ENCODE measurements around the gene GINS3. TPM values are rescaled to one million over a fixed set of nuclear protein-coding genes. Genes with fewer than 3 reads are reported as not detected.
A peak's percentile ranks its signal among the peaks of the same experiment; 100 is the strongest.

GINS3 gene
- total and polyA plus RNA-seq, 10 donors = 3.3 to 9.4 (median 6.5) TPM

DNA sequence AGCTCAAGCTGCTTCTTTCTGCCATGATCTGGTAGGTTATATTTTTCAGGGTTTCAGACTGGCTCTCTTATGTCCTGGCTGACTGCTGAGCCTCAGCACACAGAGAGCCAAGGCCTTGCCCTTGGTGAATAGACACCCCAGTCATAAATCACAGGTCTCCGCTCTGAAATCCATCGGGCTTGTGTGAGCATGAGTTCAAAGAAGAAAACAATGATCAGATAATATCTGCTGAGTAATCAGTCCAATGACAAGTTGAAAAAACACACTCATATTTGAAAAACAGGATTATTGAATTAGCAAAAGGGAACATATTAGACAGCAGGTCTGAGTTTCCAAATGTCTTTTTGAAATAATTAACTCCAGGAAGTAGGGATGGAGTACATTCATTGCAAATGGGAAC lies 56.6 kb downstream of the GINS3 start:
- intact Hi-C loops (cut with DNase I; ENCODE audit: low total_unique reads) = no loop called here
- DNase-seq = no peak
- Histone ChIP-seq H3K27ac (peak overlapping the region in 5 of 8 donors; percentile 9 to 76 (median 30)), H3K9me3 (no peaks in the 10 kb centered on the region), H3K4me1 (peaks cover 0 to 17% (median 0%) of the 10 kb centered on the region in 6 donors), H3K4me3 (no peak overlapping the region), H3K27me3 (replicated peaks in 1 of 7) (peaks cover 0 to 12% (median 0%) of the 10 kb centered on the region in 7 donors), H3K36me3 (no peaks in the 10 kb centered on the region)
- TF ChIP-seq, protein P1, sequence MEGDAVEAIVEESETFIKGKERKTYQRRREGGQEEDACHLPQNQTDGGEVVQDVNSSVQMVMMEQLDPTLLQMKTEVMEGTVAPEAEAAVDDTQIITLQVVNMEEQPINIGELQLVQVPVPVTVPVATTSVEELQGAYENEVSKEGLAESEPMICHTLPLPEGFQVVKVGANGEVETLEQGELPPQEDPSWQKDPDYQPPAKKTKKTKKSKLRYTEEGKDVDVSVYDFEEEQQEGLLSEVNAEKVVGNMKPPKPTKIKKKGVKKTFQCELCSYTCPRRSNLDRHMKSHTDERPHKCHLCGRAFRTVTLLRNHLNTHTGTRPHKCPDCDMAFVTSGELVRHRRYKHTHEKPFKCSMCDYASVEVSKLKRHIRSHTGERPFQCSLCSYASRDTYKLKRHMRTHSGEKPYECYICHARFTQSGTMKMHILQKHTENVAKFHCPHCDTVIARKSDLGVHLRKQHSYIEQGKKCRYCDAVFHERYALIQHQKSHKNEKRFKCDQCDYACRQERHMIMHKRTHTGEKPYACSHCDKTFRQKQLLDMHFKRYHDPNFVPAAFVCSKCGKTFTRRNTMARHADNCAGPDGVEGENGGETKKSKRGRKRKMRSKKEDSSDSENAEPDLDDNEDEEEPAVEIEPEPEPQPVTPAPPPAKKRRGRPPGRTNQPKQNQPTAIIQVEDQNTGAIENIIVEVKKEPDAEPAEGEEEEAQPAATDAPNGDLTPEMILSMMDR (IDR thresholded peaks at IDR 0.05 in 8 of 11, conservative IDR thresholded peaks at IDR 0.05 in 3 of 11) = no peak
- TF ChIP-seq POLR2A (IDR thresholded peaks at IDR 0.05) (no peak), POLR2AphosphoS5 (IDR thresholded peaks at IDR 0.05) (peak in 1 of 3 donors; percentile 35)
- WGBS, 5 donors = 43 to 62% (median 57%) methylated on average over 2 of the region's 2 CpGs

DNA sequence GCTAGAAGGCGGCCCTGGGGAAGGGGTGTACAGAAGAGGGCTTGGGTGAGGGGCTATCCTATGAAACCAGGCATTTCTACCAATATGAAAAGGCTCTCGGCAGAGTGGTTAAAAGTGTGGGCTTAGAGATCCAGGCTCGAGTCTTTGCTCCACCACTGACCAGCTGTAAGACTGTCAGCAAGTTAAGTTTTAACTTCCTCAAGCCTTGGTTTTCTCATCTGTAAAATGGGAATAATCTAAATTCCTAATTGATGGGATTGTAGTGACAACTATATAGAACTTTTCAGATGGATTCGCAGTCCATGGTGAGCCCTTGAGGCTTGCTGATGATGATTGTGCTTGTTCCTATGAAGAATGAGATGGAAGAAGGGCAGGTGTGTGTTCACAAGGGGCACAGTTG lies 57.0 kb downstream of the GINS3 start:
- Histone ChIP-seq H3K36me3 (no peaks in the 10 kb centered on the region), H3K4me1 (peaks cover 0 to 17% (median 0%) of the 10 kb centered on the region in 6 donors), H3K4me3 (no peak overlapping the region), H3K9me3 (no peaks in the 10 kb centered on the region), H3K27me3 (replicated peaks in 1 of 7) (peaks cover 0 to 11% (median 0%) of the 10 kb centered on the region in 7 donors), H3K27ac (peak overlapping the region in 4 of 8 donors; percentile 9 to 76 (median 46))
- DNase-seq = no peak
- 77 to 89% (median 86%) methylated on average over 4 of the region's 4 CpGs for WGBS, 5 donors
- no peak for TF ChIP-seq POLR2A (IDR thresholded peaks at IDR 0.05)
- TF ChIP-seq, protein P1 (IDR thresholded peaks at IDR 0.05 in 8 of 11, conservative IDR thresholded peaks at IDR 0.05 in 3 of 11) = no peak
- no peak for TF ChIP-seq POLR2AphosphoS5 (IDR thresholded peaks at IDR 0.05)
- intact Hi-C loops (cut with DNase I; ENCODE audit: low total_unique reads) = no loop called here

DNA sequence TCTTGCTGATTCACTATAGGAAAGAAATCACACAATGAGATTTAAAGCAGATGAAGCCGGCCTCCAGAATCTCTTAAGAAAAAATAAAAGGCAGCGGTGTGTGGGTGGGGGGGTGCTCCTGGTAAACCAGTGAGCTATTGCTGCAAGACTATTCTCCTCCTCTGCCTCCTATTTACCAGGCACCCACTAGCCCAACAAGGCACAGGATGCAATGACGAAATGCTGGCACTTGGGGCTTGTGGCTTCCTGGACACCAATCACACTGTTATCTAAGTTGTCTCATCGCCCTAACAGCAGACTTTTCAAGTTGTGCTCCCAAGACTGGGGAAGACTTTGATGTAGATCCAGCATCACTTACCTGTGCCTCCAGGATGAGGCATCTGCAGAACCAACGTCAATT lies 57.5 kb downstream of the GINS3 start:
- intact Hi-C loops (cut with DNase I; ENCODE audit: low total_unique reads) = no loop called here
- TF ChIP-seq POLR2AphosphoS5 (IDR thresholded peaks at IDR 0.05) = no peak
- no peak for TF ChIP-seq POLR2A (IDR thresholded peaks at IDR 0.05)
- TF ChIP-seq, protein P1 (IDR thresholded peaks at IDR 0.05 in 8 of 11, conservative IDR thresholded peaks at IDR 0.05 in 3 of 11) = no peak
- no peak overlapping the region for H3K4me3 ChIP-seq
- peaks cover 0 to 17% (median 0%) of the 10 kb centered on the region in 6 donors for H3K4me1 ChIP-seq
- peak overlapping the region in 2 of 8 donors; percentile 30 to 76 for H3K27ac ChIP-seq
- 31 to 57% (median 54%) methylated on average over 5 of the region's 5 CpGs for WGBS, 5 donors
- DNase-seq = no peak
- H3K36me3 ChIP-seq = no peaks in the 10 kb centered on the region
- H3K9me3 ChIP-seq = no peaks in the 10 kb centered on the region
- peaks cover 0 to 11% (median 0%) of the 10 kb centered on the region in 7 donors for H3K27me3 ChIP-seq (replicated peaks in 1 of 7)

DNA sequence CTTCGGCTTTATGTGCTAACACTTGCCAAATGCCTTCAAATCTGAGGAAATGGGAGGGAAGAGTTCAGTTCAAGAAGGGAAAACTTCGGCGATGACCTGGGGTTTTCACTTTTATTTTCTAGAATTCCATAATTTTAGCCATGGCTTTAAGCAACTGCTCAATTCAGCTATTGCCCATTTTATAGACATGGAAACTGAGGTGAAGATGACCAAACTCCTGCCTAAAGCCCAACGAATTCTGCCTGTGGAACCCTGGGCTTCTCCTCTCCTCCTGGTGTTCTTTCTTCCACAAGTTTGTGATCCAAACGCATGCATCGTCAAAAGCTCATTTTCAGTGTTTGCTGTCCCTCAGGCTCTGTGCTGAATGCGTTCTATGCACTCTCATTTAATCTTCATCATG lies 58.3 kb downstream of the GINS3 start:
- Histone ChIP-seq H3K27ac (no peak overlapping the region), H3K4me3 (no peak overlapping the region), H3K9me3 (no peaks in the 10 kb centered on the region), H3K36me3 (no peaks in the 10 kb centered on the region), H3K27me3 (replicated peaks in 1 of 7) (peaks cover 0 to 10% (median 0%) of the 10 kb centered on the region in 7 donors), H3K4me1 (peaks cover 0 to 17% (median under 1%) of the 10 kb centered on the region in 6 donors)
- DNase-seq = no peak
- WGBS, 5 donors = 76 to 87% (median 79%) methylated on average over 7 of the region's 7 CpGs
- TF ChIP-seq POLR2A (IDR thresholded peaks at IDR 0.05) (no peak), POLR2AphosphoS5 (IDR thresholded peaks at IDR 0.05) (no peak)
- TF ChIP-seq, protein P1 (IDR thresholded peaks at IDR 0.05 in 8 of 11, conservative IDR thresholded peaks at IDR 0.05 in 3 of 11) = no peak
- intact Hi-C loops (cut with DNase I; ENCODE audit: low total_unique reads) = no loop called here

Measured in spleen (tissue), 11 donors.